ENCODE results near the gene ZBTB17.
"Not testable (repeated sequence)": the region's sequence is repeated elsewhere in the genome, so short reads cannot be mapped to it uniquely, and the experiment has no call there.

Gene ZBTB17

GRCh38 chr1:15896841-15897610, 78.9 kb downstream of the ZBTB17 start:
- not testable (repeated sequence) for DNase-seq (ENCODE audit: low spot score)

DNA sequence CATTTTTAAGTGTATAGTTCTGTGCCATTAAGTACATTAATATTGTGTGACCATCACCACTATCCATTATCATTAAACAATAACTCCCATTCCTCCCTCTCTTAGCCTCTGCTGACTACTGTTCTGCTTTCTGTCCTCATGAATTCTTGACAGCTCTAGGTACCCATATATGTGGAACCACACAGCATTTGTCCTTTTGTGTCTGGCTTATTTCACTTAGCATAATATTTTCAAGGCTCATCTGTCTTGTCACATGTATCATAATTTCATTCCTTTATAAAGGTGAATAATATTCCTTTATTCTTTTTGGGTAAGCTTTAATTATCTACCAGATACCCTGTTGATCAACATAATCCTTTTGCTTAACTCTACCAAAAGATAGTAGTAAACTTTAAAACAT, 80.7 kb downstream of the ZBTB17 start:
- no peak for DNase-seq (ENCODE audit: low spot score)

DNA sequence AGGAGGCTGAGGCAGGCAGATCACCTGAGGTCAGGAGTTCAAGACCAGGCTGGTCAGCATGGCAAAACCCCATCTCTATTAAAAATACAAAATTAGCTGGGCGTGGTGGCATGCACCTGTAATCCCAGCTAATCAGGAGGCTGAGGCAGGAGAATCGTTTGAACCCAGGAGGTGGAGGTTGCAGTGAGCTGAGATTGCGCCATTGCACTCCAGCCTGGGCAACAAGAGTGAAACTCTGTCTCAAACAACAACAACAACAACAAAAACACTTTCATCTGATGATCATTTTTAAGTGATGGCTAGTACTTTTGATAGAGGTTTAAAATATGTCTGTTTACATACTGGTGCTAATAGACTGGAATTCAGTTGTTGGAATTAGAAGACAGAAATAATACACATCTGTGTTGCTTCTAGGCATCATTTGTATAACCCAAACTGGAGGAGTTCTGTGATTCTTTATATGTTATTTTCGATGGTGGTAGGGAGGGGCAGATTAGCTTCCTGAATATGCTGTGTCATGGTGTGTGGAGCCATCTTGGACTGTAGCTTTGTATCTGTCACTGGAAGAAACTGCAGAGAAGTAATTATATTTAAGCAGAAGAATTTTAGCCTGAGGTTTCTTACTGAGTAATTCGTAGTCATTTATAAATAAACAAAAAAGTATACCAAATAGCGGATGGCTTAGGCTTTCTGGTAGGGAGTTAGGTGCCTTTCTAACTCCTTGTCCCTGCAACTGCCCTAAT, 82.9 kb downstream of the ZBTB17 start:
- DNase-seq (ENCODE audit: low spot score) = peak; percentile 79
